ENCODE results near the gene G6PC1.

G6PC1 gene

DNA sequence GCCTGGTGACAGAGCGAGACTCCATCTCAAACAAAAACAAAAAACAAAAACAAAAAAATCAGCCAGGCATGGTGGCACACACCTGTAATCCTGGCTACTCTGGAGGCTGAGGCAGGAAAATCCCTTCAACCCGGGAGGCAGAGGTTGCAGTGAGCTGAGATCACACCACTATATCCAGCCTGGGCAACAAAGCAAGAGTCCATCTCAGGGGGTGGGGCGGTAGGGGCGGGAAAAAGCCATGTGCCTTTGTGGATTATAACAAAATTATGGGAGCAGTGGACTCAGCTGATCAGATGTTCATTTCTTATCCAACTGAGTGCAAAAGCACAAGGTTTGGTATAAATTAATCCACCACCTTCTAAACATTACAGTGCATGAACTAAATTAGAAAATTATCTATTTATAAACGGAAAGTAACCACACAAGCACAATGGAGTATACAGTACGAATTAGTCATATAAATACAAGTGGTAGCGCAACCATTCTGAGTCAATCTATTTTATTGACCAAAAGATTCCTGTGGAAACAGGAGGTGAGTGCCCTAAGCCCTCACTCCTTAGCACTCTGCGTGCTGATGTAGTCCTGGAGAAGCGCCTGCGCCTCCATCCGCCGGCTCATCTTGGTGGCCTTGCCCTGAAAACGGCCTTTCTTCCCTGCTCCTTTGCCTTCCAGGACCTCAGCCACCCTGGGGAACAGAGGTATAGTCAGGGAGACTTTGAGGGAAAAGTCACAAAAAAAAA lies 49.6 kb downstream of the G6PC1 start:
- DNase-seq, result no peak
